Esophagus squamous epithelium (tissue), 4 donors: ENCODE results near the gene CLECL1.

Experiments
- CTCF ChIP-seq, 6 experiments: fragments of 450-650 bp in 4 of 6; fragments of 200-600 bp in 2 of 6; sonication (generic) in 2 of 6; IDR thresholded peaks; one replicate each; pipeline ENCODE4 v1.5.1; 2016 to 2019; ENCODE audit warnings: antibody characterized with exemption in 6 of 6, mild to moderate bottlenecking in 4 of 6, moderate library complexity in 4 of 6
- POLR2A ChIP-seq, 4 donors: fragments of 450-650 bp; IDR thresholded peaks; one replicate each; pipeline ENCODE4 v1.6.1; 2017; ENCODE audit warnings: antibody characterized with exemption in 4 of 4, mild to moderate bottlenecking in 4 of 4, moderate library complexity in 3 of 4

- TF ChIP-seq CTCF (IDR thresholded peaks at IDR 0.05) (no peak), POLR2A (IDR thresholded peaks at IDR 0.05) (no peak)
These were observed 24.6 kb upstream of the CLECL1 start for GRCh38 chr12:9757433-9758025.
